Camera-type eye (tissue), 1 donor: Measurements from ENCODE around the gene HACD4. TPM values are rescaled to one million over a fixed set of nuclear protein-coding genes. Genes with fewer than 3 reads are reported as not detected.

ENCODE experiments used
- total RNA-seq: library from RNA; depleted of rRNA; stranded (reverse); fragments of >200 nt; gene quantifications from one replicate; pipeline ENCODE4 v1.2.3, GENCODE V29; 2014

HACD4 gene
- total RNA-seq, result 5.1 TPM

DNA sequence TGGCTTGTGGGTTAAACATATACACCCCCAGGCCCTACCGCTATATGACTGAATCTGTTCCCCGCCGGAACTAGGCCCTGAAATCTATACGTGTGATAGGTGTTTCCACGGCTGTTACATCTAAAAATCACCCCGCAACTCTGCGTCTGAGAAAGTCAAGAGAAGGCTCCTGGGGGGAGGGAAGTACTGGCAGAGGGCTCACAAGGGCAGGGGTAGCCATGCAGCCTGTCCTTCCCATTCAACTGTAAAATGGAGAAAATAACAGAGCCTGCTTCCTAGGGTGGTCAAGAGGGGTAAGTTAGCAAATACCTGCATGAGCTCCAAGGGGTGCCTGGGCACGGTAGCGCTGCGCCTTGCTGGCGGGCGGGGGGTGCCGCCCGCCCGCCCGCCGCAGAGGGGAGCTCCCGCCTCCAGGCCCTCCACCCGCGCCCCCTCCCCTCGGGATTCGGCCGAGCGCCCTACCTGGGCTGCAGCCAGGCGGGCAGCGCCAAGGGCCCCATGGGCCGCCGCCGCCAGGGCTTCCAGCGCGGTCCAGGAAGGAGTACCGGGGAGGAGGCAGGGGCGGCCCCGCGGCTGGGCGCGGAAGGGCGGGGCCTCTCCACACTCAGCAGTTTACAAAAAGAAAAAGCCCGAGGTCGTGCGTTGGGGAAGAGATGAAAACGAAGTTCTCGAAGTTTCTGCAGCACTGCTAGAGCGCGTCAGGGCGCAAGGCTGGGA, at the start of gene HACD4:
Gene HACD4 (minus strand): TSS at position 550 of the 717 bp plus-strand sequence. CDS start 50 bp downstream, at position 500.

DNA sequence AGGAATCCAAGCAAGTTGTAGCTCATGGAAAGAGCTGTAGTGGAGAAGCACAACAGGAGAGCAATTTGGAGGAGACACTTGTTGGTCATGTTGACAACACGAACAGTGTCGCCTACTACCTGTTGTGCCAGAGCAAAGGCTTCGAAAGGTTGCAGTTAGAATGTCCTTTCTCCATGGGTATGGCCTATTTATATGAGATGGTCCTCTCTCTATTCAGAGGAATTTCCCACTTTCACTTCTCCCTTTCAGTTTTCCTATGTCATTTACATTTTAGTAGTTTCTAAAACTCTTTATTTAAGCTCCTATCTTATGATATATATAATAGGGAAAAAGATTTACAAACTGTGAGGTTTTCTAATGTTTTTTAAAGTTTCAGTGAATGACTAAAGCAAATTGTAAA, 46.3 kb upstream of the HACD4 start, which contains the start of gene IFNB1:
Gene IFNB1 (minus strand): TSS at position 162 of the 400 bp plus-strand sequence. CDS start 73 bp downstream, at position 89.

Other genes with a start within 250 kb of the HACD4 start
- not detected for gene IFNB1, start 46.3 kb upstream of the HACD4 start, total RNA-seq
- gene IFNW1, start 110.2 kb upstream of the HACD4 start, total RNA-seq, result not detected
- gene IFNA21, start 135.0 kb upstream of the HACD4 start, total RNA-seq, result not detected
- gene IFNA4, start 155.9 kb upstream of the HACD4 start, total RNA-seq, result not detected
- not detected for gene IFNA7, start 170.6 kb upstream of the HACD4 start, total RNA-seq
- not detected for gene IFNA10, start 175.5 kb upstream of the HACD4 start, total RNA-seq
- not detected for gene IFNA16, start 185.7 kb upstream of the HACD4 start, total RNA-seq
- not detected for gene IFNA17, start 196.6 kb upstream of the HACD4 start, total RNA-seq
- not detected for gene IFNA14, start 208.4 kb upstream of the HACD4 start, total RNA-seq